GOT3 (cell line): ENCODE data around the gene CD28.

ENCODE experiments used
- DNase-seq: peaks from one replicate; lab custom pipeline; 2025; ENCODE audit warnings: mixed read lengths; lab: John Stamatoyannopoulos, UW

The CD28 gene

GRCh38 chr2:203706403-203706802, at the start of gene CD28:
TSS of gene CD28 (plus strand) at chr2:203706639. CDS start at chr2:203706697, 58 bp downstream.
- DNase-seq, result no peak

GRCh38 chr2:203659331-203660049, 46.9 kb upstream of the CD28 start:
- no peak for DNase-seq

- DNase-seq, result no peak
These were observed 46.0 kb upstream of the CD28 start for GRCh38 chr2:203660465-203660864.

- no peak for DNase-seq
These were observed 45.0 kb upstream of the CD28 start for GRCh38 chr2:203661279-203661908.

- no peak for DNase-seq
These were observed 44.0 kb upstream of the CD28 start for GRCh38 chr2:203662487-203662886.

GRCh38 chr2:203662951-203663350, 43.5 kb upstream of the CD28 start:
- DNase-seq, result no peak

GRCh38 chr2:203664029-203664755, 42.2 kb upstream of the CD28 start:
- no peak for DNase-seq

GRCh38 chr2:203667838-203668237, 38.6 kb upstream of the CD28 start:
- DNase-seq, result no peak

- DNase-seq, result no peak
These were observed 36.6 kb upstream of the CD28 start for GRCh38 chr2:203669820-203670219.

- DNase-seq, result no peak
These were observed 35.5 kb upstream of the CD28 start for GRCh38 chr2:203670939-203671338.

- no peak for DNase-seq
These were observed 34.6 kb upstream of the CD28 start for GRCh38 chr2:203671876-203672275.

- DNase-seq, result no peak
These were observed 33.6 kb upstream of the CD28 start for GRCh38 chr2:203672856-203673255.

GRCh38 chr2:203673933-203674332, 32.5 kb upstream of the CD28 start:
- DNase-seq, result no peak

GRCh38 chr2:203675086-203675485, 31.4 kb upstream of the CD28 start:
- no peak for DNase-seq

GRCh38 chr2:203678971-203679370, 27.5 kb upstream of the CD28 start:
- no peak for DNase-seq

- no peak for DNase-seq
These were observed 27.0 kb upstream of the CD28 start for GRCh38 chr2:203679401-203679800.

- no peak for DNase-seq
These were observed 24.5 kb upstream of the CD28 start for GRCh38 chr2:203681978-203682377.

- no peak for DNase-seq
These were observed 23.7 kb upstream of the CD28 start for GRCh38 chr2:203682688-203683130.

GRCh38 chr2:203683421-203683820, 23.0 kb upstream of the CD28 start:
- no peak for DNase-seq

GRCh38 chr2:203683932-203684556, 22.4 kb upstream of the CD28 start:
- peak; percentile 32 for DNase-seq

- DNase-seq, result no peak
These were observed 21.3 kb upstream of the CD28 start for GRCh38 chr2:203685081-203685621.

- DNase-seq, result no peak
These were observed 20.5 kb upstream of the CD28 start for GRCh38 chr2:203685789-203686420.
